Adipose tissue (tissue), 3 donors: ENCODE results near the gene CARMIL1. TPM values are rescaled to one million over a fixed set of nuclear protein-coding genes. Genes with fewer than 3 reads are reported as not detected.

Source experiments
- H3K27ac ChIP-seq: one replicate; pipeline ENCODE4 v1.5.1; 2013; ENCODE audit warnings: low read depth, low read length
- WGBS, 3 donors: extraction: QIAGEN DNeasy Blood & Tissue Kit; methylation state at CpG; one replicate each; pipeline ENCODE4 v1.1.7; 2013; 5-methylcytosine and 5-hydroxymethylcytosine counted together
- polyA plus RNA-seq, 3 donors: library from polyadenylated mRNA; stranded (reverse); fragments of 200-250 nt; gene quantifications; one replicate each; pipeline ENCODE4 v1.2.3, GENCODE V29; 2013
- donor health status: healthy with polysubstance abuse.
- donor health status: Bipolar disorder and iron deficiency.
- donor health status: healthy.

Gene CARMIL1
- polyA plus RNA-seq, 3 donors: 3.0 to 24.6 (median 3.5) TPM

DNA sequence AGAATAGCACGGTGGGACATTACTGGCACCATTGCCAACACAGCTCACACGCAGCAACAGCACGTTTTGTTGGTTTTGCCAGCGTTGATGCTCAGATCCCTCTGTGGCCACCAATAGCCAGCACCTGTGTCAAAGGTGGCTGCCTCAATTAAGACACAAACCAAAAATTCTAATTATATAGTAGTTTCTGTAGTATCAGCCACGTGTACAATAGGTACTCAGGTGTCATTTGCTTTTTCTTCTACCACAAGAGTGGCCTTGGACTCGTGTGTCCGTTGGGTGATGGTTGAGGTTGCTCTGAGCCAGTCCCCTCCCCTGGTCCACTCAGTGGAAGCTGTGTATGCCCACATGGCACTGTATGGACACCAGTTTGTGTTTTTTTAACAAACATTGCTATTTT, 105.1 kb downstream of the CARMIL1 start:
- H3K27ac ChIP-seq: no peak overlapping the region
- WGBS, 3 donors: 80 to 98% (median 92%) methylated on average over 7 of the region's 7 CpGs

DNA sequence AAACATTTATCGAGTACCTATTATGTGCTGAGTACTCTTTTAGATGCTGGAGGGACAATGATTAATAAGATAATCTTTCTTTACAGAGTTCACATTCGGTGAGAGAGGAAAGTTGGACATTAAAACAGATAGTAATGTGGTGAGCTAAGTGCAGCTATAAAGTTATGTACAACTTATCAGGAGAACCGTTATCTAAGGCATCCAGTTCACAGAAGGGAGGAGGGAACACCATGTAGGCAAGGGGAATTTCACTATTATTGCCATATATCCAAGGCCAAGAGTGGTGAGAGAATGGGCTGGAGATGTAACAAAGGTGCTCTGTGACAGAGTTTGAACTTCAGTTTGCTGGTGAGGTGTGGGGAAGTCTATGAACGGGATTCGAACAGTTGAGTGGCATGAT, 105.8 kb downstream of the CARMIL1 start:
- WGBS, 3 donors: 63 to 72% (median 66%) methylated on average over 5 of the region's 5 CpGs
- H3K27ac ChIP-seq: no peak overlapping the region

DNA sequence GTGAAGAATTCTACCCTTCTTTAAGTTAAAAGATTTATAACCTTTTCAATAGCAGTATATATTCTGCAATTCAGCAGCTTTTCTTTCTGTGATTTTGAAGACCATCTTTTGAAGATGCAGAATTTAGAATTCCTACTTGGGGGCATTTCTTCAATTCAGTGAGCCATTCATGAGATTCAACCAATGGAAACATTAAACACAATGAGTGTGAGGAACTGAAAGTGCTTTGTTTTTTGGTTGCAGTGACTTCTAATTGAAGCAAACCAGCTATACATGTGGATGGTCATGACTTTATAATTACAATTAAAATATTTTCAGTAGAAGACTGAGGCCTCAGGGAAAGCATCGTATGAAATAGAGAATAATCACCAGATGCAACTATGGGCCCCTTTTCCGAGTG, 108.3 kb downstream of the CARMIL1 start:
- WGBS, 3 donors: 89 to 92% (median 91%) methylated on average over 2 of the region's 2 CpGs
- H3K27ac ChIP-seq: no peak overlapping the region

DNA sequence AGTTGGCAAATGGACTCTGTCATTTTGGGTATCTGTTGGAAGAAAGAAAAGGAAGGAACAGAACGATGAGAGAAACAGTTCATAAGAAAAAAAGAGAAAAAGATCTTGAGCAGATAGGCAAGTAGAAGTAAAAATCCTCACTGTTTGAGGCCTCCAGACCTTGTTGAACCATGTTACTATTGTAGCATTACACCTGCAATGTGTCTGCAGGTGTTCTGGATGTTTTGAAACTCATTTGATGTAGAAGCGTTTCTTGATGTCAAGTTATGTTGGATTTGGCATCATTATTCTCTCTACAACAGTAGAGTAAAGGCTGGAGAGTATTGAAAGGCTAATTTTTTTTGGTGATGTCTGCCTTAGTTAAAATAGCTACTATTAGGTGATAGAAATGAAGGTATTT, 108.7 kb downstream of the CARMIL1 start:
- WGBS, 3 donors: 69 to 76% (median 75%) methylated on average over 2 of the region's 2 CpGs
- no peak overlapping the region for H3K27ac ChIP-seq

DNA sequence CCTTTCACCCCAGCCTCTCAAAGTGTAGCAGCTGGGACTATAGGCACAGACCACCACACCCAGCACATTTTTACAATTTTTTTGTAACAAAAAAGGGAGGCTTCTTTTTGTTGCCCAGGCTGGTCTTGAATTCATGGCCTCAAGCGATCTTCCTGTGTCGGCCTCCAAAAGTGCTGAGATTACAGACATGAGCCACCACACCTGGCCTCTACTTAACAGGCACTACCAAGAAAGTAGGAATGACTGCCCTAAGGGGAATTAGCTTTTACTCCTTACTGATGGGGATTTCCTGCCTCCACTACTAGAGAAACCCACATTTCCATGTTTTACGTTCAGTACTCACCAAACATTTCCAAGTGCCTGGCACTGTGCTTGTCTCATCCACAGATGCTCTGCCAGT, 109.6 kb downstream of the CARMIL1 start:
- 94 to 98% (median 97%) methylated on average over 3 of the region's 3 CpGs for WGBS, 3 donors
- no peak overlapping the region for H3K27ac ChIP-seq

DNA sequence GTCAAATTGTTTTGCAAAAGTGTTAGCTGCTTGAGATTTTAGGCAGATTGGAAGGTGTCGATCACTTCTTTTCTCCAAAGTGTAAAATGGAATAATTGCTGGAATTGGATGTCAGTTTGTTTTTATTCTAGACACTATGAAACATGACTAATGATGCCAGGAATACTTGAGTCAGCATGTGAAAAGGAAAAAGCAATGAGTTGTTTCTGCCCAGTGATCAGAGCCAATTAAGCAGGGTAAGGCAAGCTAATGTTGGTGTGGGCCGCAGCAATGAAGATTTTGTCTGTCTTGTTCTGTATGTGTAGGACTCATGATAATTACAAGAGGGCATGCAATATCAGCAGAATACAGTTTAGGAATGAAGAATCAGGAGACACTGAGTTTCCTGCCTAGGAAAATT, 110.3 kb downstream of the CARMIL1 start:
- WGBS, 3 donors: 68 to 88% (median 71%) methylated on average over 2 of the region's 2 CpGs

DNA sequence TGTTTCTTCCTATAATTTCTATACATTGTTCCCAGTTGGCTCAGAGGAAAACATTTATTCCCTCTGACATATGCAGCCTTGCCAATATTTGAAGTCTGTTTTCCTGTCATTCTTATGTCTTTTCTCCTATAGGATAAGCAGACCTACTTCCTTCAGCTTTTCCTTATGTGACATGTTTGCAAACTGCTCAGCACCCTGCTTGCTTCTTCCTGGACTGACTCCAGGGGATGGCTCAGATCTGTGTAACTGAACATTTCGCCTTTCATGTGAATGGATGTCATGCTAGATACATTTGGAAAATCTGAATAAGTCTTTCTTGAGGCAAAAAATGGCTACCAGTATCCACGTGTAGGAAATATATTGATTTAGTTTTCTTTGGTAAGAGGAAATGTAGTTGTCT, 113.2 kb downstream of the CARMIL1 start:
- WGBS, 3 donors: 69 to 82% (median 75%) methylated on average over 2 of the region's 2 CpGs
- no peak overlapping the region for H3K27ac ChIP-seq

More for the DNA sequence above, 110.3 kb downstream of the CARMIL1 start:
- no peak overlapping the region for H3K27ac ChIP-seq

DNA sequence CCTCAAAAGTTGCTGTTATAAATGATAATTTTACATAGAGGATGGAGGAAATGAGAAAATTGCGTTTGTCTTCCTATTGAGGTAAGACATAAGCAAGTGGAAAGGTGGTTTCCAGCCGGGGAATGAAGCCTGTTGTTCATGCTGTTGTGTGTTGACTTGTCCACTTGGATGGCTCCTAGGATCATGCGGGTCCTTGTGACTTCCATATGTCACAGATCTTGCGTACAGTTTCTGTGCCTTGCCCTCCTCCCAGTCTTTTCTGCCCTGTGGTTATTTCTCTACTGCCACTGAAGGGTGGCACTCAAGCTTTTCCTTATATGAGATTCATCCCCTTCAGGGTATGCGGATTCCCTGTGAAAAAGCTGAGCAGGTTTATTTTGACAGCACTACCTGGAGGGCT, 116.6 kb downstream of the CARMIL1 start:
- H3K27ac ChIP-seq: no peak overlapping the region
- 69 to 95% (median 86%) methylated on average over 5 of the region's 5 CpGs for WGBS, 3 donors

DNA sequence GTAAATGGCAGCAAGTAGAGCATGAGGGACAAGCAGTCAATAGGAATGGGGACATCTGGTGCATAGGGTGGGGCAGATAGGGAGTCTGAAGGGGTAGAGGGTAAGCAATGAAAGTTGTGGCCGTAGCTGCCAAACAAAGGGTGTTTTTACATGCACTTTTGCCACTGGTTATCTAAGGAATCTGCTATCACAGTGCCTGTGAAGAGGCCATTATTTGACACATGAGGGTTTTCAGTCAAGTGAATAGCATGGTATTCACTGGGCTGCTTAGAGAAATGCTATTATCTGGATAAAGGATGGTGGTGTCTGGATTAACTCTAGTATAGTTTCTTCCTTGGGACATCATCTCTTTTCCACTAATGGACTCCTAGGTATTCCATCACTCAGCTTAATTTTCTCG, 118.2 kb downstream of the CARMIL1 start:
- 93 to 95% (median 94%) methylated on average over 2 of the region's 2 CpGs for whole genome bisulfite sequencing, 3 donors
- no peak overlapping the region for H3K27ac ChIP-seq

DNA sequence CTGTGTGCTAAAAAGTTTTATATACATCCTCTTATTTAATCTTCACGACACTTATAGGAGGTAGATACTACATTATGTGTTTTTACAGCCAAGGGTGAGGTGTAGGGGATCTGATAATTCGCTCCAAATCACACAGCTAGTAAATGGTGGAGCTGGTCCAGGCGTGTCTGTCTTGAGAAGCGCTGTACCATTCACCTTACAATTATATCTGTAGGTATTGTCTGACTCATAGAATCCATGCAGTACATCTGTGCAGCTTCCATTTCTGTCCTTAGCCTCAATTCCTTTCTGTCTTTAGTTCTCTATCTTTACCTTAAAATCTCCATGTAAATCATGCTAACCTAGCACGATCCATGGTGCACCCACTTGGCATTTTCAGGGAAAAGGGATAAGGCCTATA, 120.7 kb downstream of the CARMIL1 start:
- 94 to 96% (median 95%) methylated on average over 5 of the region's 5 CpGs for WGBS, 3 donors
- H3K27ac ChIP-seq: no peak overlapping the region

DNA sequence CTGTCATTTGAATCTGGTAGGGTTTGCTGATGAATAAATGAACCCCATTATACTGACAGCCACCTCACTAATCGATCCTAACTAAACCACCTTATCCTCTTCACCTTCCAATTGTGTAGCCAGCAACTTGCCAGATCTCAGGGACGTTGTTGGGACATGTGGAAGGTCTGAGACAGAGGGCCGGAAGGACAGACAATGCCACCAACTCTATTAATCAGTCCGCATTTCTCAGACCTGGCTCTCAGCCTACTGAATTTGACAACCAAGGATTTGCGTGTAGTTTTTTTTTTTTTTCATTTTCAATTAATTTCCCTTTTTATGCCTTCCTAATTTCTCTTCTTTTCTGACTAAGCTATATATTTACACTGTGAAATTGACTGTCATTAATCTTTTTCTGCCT, 122.5 kb downstream of the CARMIL1 start:
- 54 to 91% (median 80%) methylated on average over 5 of the region's 5 CpGs for WGBS, 3 donors
- no peak overlapping the region for H3K27ac ChIP-seq

DNA sequence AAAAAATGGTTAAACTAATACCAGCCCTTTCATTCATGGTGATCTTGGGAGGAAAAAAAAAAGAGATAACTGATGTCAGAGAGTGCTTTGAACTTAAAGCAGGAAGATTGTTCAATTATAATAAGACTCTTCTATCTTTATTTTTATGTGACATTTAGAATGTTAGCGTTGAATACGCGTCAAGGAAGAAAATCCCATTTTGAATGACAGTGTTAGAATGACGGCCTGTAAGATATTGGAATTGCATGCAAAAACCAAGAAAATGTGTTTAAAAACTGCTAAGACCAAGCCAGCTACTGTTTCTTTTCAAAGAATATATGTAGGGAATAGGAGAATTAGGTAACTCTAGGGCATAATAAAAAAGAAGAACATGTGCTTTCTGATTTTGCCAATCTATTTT, 123.0 kb downstream of the CARMIL1 start:
- WGBS, 3 donors: 73 to 99% (median 98%) methylated on average over 4 of the region's 4 CpGs
- no peak overlapping the region for H3K27ac ChIP-seq

DNA sequence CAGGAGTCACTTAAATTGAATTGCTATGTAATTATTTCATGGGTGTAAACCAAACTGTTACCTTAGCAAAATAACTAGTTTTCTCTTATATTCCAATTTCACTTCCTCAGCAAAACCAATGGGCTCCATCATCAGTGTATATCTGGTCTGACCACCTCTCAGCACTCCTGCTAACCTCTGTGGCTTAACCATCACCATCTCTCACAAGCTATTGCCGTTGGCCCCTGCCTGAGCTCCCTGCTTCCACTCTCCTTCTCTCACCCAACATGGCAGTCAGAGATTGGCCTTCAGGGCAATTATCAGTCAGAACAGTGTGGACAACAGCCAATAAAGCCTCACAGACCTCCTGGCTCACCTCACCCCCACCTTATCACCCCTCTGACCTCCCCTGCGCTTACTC, 124.0 kb downstream of the CARMIL1 start:
- 96 to 98% (median 98%) methylated on average over 2 of the region's 2 CpGs for WGBS, 3 donors
- H3K27ac ChIP-seq: no peak overlapping the region

DNA sequence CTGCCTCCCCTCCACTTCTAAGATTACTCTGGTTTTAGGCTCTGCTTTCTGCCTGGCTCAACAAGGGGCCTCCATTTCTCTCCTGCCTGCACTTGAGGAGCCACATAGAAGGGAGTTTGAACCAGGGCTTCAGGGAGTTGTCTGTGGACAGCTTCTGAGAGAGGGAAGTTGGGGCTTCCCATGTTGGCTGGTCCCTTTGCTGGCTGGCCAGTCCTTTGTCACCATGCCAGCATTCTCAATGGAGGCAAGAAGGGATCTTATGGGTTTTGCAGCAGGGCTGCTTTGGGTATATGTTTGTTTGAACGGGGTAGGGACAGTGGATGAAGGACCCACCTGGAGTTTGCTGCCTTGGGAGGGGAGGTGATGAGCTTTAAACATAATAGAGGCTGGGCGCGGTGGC, 124.9 kb downstream of the CARMIL1 start:
- WGBS, 3 donors: 92 to 97% (median 94%) methylated on average over 3 of the region's 3 CpGs
- no peak overlapping the region for H3K27ac ChIP-seq

DNA sequence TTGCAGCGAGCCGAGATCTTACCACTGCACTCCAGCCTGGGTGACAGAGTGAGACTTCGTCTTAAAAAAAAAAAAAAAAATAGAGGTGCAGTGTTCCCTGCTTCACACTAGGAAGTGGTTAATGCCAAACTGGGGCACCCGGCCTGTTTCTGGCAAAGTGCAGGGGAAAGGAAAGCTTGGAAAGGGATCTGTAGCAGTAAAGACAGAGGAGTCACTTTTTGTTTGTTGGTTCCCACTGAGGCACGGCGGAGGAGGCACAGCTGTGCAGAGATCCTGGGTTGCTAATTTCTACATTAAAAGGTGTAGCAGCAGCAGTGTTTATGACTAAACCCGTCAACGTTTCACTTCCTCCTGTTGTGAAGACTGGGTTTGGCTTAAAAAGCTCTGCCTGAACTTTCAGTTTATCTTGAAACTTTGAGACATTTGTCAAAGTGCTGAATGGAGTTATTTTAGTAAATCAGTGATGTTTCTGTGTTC, 125.6 kb downstream of the CARMIL1 start:
- WGBS, 3 donors: 24 to 49% (median 43%) methylated on average over 8 of the region's 8 CpGs
- no peak overlapping the region for H3K27ac ChIP-seq

DNA sequence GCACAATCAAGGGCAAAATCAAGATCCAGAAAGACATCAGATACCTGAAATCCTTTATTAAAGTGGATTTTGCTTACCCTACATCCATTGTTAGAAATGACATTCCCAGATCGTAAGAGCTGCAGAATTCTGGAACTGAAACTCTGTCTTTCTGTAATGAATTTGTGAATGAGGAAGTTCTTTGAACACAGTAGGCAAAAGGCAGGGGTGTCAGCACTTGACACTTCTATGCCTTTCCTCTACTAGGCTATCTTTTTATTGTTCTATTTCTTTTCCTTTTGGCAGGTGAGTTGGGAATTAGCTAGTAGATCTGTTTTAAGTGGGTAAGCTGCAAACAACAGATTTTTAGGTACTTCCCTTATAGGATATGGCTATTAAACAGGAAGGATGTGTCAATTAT, 126.3 kb downstream of the CARMIL1 start:
- WGBS, 3 donors: 11 to 44% (median 31%) methylated on average over 1 of the region's 1 CpG
- H3K27ac ChIP-seq: no peak overlapping the region

DNA sequence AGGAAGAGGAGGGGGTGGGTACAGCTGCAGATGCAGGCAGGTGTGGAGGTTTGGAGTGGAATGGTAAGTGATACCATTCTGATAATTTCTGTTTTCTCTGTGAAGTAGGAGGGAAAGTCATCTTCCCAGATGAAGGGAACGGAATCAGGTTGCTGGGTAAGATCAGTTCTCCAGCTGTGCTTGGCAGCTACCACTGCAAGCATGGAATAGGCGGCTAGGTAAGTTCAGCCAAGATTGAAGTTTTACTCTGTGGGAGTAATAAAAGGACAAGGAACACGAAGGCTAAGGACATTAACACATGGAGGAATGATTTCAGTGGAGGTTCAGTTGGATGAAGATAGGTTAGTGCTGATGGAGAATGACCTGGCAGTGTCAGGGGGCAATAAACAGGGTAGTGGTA, 128.3 kb downstream of the CARMIL1 start:
- WGBS, 3 donors: 70 to 84% (median 78%) methylated on average over 3 of the region's 3 CpGs
- H3K27ac ChIP-seq: no peak overlapping the region

DNA sequence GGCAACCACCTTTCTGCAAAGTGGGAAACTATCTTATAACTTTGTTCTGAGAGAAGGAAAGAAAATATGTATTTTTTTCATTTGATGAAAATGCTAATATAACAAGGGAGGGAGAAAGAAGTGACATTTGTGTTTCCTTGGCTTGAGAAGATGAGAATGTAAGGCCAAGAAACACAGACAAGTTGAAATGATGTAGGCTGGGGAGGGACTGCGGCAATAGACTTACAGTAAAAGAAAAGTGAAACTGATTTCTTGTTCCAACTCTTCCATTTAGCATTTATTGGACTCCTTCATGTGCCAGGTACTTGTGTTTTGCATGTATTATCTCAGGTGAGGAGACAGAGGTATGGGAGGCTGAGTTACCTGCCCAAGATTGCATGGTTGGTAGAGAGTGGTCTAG, 130.9 kb downstream of the CARMIL1 start:
- 48 to 88% (median 50%) methylated on average over 1 of the region's 1 CpG for whole genome bisulfite sequencing, 3 donors
- H3K27ac ChIP-seq: no peak overlapping the region

DNA sequence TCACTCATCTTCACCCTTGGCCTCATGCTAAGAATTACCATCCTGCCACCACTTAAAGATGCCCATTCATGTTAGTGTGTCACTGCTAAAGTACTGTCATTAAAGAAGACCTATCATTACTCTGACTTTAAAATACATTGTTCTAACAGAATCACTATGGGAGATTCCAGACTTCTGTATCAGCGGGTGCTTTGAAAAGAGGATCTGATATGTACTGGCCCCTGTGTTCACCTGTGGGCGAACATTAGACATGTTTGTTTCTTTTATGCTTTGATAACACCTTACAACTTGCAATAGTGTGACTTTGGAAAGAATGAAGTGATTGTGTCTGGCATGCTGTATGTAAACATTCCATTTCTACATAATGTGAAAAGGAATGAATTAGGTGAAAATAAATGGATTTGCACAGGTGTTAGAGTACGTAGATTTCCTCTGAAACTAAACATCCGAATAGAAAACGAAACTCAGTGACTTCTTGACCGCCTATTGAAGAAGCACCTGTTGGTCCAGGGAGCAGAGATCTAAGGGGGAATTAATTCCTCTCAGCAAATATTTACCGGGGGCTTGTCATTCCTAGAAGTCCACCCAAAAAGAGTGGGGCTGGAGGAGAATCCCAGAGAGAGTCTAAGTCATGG, 132.3 kb downstream of the CARMIL1 start:
- H3K27ac ChIP-seq: no peak overlapping the region
- WGBS, 3 donors: 34 to 94% (median 90%) methylated on average over 7 of the region's 7 CpGs

DNA sequence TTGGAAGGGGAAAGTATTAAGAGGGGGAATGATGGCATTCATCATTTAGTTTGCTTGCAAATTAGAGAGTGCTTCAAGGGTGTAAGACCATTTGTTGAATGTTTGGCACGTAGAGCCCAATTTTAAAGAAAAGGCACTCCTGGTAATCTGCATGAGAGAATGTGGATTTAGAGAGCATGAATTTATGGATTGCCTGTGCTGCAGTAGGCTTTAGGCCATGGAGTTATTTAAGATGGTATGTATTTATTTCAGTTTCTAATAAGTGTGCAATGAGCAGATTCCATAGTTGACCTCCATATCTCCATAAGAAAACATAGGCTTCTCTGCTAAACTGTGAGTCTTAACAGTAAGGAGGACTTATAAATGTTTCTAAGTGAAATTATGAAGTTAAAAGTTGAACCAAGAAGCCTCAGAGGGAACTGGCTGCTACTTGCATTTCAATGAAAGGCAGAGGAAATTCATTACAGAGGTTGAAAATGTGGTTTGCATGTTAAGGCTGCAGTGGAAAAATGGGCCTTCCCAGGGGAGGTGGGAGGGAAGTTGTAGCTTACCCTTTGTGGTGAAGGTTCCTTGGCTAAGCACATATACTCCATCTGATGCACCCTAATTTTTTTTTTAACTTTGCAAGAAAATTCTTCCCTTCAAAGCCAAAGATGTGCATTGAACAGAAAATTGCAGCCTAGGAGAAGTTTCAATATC, 134.2 kb downstream of the CARMIL1 start:
- H3K27ac ChIP-seq: no peak overlapping the region
- 61 to 76% (median 64%) methylated on average over 1 of the region's 1 CpG for WGBS, 3 donors
